HG02840 (cell line): ENCODE results near the gene C10orf67.
"Not testable (repeated sequence)": the region's sequence is repeated elsewhere in the genome, so short reads cannot be mapped to it uniquely, and the experiment has no call there.

ENCODE experiments used
- ATAC-seq: cut with Tn5 transposase; IDR thresholded peaks from one replicate; pipeline ENCODE4 v1.9.1; 2021; ENCODE audit warnings: mild to moderate bottlenecking, moderate library complexity, moderate number of reproducible peaks; ENCODE audit not compliant: unreplicated experiment, low FRiP score

The C10orf67 gene

DNA sequence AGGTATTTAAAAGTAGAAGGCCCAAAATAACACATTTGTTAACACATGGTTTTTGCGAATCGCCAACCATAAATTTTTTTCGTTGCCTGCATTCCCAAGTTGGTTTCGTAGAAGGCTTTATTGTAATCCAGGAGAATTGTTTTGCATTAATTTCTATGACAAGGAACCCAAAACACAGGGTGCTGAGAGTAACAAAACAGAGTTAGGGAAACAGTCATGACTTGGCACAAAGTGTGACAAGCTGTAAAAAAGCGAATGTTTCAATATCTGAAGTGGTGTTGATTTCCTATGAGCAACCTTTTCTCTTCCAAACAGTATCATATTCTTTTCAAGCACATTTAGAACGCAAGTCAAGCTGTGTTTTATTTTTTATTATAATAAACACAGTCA is 63.6 kb downstream of the C10orf67 start:
- ATAC-seq = no peak

DNA sequence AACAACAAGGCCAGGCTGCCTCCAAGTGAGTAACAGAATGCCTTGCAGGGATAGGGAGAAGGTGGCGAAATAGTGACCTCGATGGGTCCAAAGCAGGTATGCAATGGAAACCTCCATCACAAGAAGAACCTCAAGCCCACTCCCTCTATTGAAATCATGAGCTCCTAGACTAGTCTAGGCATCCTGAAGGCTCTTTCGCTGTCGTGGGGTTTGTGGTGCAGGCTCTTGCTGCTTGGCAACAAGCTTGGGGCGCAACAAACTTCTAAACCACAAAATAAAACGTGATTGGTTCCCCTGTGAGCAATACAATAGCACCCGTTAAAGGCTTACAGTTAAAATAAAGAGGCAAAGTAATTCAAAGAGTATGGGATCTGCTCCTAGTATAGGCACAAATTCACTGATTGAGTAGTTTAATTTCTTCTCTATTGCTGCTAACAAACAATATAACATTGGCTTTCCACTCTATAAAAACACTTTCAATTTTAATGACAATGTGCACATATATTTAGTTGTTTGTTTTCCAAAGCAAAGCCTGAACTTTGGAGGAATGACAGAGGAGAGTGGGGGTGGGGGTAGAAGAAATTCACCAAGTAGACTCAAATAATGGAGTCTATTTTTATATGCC is 64.1 kb downstream of the C10orf67 start:
- ATAC-seq = no peak

GRCh38 chr10:23275355-23275754 is 69.2 kb downstream of the C10orf67 start:
- ATAC-seq = no peak

- not testable (repeated sequence) for ATAC-seq
These were observed 70.4 kb downstream of the C10orf67 start for GRCh38 chr10:23274179-23274578.

GRCh38 chr10:23270531-23270930 is 74.1 kb downstream of the C10orf67 start:
- no peak for ATAC-seq

DNA sequence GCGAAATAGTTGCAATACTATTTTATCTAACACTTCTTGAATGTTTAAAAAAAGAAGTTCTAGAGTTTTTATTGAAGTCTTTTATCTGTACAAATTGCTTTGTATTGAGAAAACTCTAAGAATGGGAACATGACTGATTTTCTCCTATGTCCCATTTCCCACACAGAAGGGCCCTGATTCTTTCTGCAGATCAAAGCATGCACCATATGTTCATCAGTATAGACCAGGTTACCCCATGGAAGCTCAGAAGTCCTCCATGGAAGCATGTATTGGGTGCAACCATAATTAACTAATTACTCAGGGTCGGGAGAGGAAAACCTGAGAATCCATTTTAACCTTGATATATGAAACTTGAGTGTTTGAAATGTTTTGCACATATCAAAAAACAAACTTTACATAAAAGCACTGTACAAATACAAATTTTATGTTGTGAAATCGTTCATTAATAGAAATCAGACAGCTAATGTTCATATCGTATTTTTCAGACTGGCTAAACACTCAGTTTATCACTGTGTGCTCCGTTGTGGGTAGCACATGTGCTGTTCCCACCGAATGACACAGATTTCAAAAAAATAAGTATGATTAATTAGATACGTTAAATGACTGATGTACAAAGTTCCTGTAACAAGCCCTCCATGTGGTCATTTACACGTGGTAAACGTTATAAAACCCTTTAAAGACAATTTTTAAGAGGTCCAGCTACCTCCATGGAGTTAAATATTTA is 81.0 kb downstream of the C10orf67 start:
- no peak for ATAC-seq

DNA sequence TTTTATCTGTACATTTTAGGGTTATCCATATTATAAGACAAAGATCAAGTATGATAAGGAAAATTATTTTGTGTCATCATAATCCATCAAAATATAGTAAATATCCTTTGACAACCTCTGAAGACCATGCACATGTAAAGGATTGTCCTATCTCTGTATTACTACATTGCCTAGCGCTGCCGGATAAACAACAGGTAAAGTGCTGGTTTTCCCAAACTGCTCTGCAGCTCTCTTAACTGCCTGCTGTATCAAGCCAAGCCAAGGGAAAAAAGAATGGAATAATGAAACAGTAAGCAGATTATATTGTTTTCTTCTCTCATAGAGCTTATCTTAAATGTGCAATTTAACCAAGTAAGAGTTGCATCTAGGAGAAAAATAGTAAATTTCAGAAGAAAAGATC is 81.7 kb downstream of the C10orf67 start:
- ATAC-seq = no peak

- ATAC-seq = no peak
These were observed 86.1 kb downstream of the C10orf67 start for GRCh38 chr10:23258516-23258915.

- no peak for ATAC-seq
These were observed 90.8 kb downstream of the C10orf67 start for GRCh38 chr10:23253780-23254179.

DNA sequence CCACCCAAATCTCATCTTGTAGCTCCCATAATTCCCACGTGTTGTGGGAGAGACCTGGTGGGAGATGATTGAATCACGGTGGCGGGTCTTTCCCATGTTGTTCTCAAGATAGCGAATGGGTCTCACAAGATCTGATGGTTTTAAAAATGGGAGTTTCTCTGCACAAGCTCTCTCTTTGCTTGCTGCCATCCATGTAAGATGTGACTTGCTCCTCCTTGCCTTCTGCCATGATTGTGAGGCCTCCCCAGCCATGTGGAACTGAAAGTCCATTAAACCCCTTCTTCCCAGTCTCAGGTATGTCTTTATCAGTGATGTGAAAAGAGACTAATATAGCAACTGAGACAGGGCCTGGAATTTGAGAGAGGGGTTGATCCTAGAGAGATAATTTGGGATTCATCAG is 91.7 kb downstream of the C10orf67 start:
- not testable (repeated sequence) for ATAC-seq

GRCh38 chr10:23241779-23242178 is 102.8 kb downstream of the C10orf67 start:
- not testable (repeated sequence) for ATAC-seq

DNA sequence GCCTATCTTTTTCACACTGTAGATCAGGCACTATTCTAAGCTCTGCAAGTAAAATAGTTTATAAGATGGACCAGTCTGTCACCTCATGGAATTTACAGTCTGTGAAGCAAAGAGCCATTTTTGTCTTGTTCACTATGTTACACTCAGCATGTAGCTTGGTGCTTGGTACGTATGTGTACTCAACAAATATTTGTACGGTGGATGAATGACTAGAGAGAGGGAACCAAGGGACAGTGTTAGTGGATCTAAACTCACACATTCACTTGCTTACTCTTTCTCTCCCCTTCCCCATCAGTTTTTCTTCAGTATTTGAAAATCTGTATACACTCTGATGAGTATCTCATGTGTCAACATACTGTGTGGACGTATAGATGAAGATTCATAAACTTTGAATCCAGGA is 106.6 kb downstream of the C10orf67 start:
- no peak for ATAC-seq

DNA sequence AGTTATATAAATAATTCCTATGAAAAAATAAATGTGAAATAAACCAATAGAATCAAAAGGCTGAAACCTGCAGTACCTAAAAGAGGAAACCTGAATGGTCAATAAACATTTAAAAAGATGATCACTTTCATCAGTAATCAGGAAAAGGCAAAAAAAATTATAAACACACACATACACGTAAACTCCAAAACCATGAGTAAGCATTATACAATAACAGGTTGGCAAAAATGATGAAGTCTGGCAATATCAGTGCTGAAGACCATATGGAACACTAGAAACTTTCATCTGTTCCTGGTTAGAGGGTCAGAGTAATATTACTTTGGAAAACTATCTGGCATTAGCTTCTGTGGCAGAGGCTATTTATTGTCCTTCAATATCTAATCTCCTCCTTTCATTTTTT is 114.0 kb downstream of the C10orf67 start:
- ATAC-seq = no peak

- ATAC-seq = no peak
These were observed 127.1 kb downstream of the C10orf67 start for GRCh38 chr10:23217471-23217870.

- ATAC-seq = no peak
These were observed 138.5 kb downstream of the C10orf67 start for GRCh38 chr10:23205972-23206642.

DNA sequence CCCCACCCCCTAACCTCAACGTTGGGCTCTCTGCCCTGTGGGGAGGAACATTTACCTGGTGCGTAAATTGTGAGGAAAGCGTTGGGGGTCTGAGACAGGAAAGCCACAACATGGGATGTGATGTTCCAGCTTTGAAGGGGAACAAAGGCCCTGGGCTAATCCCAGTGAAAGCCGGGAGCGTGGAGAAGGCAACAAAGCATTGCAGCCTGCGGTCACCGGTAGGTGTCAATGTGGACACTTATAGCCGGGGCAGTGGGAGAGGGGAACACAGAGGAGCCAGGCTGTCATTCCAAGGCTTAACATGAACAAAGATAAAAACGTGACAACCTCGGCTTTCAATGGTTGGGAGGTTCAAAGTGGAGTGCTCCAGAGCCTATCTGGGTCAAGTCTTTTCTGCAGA is 139.8 kb downstream of the C10orf67 start:
- ATAC-seq = no peak

DNA sequence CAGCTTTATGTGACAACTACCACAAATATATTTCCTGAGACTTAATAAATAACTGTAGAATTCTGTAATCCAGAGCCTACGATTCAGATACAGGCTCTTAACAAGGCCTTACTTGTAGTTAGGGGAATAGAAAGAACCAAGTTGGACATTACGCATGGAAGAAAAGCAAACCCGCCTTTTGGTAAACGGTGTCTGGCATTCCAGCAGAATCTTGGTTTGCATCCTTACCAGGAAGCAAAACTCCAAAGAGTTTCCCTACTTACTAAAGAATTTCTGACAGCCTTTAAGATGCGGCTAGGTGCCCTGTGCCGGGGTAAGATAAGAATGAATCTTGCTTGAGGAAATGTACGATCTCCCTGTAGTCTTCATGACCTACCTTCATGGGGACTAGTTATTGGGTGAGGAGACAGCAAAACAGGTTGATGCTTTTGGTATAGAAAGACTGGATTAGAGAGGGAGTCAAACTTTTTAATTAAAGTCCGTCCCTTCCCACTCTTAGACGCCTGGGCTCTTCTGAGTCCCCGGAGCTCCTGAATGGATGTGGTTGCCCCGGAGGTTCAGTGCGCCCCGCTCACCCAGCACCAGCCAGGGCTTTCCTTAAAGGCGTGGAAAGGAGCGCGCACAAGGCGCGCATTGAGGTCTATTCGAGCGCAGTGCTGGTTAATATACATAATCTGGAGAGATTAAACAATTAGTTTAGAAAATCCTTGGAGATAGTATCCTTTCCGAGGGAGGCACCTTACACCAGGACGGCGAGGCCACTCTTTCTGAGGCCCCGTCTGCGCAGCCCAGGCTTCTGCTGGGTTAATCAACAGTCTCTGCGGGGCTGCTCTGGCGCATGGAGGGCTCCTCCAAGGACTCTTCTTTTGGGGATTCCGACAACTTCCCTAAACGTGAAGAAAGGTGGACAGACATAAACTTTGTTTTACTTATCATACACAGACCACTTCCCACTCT is 140.9 kb downstream of the C10orf67 start:
- ATAC-seq = no peak

DNA sequence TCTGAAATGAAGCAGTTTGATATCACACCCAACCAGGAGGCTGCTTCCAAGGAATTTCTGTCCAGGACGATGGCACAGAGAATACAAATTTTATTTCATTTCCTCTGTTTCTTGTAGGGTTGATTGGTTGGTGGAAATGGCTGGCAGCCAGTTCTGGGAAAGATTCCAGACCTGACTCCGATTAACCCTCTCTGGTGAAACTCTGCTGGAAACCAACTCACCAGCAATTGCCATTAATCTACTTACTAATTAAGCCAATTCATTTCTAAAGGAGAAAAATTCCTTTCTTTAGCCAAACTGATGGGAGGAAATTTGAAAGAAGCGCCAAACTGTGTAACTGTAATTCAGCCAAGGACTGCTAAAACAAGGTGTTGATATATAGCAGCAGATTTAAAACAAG is 141.8 kb downstream of the C10orf67 start:
- no peak for ATAC-seq

GRCh38 chr10:23201837-23202236 is 142.8 kb downstream of the C10orf67 start:
- ATAC-seq = no peak

- ATAC-seq = no peak
These were observed 143.5 kb downstream of the C10orf67 start for GRCh38 chr10:23200997-23201652.
